GM18868 (cell line): ENCODE measurements around the gene CFAP92.
"Not testable (repeated sequence)": the region's sequence is repeated elsewhere in the genome, so short reads cannot be mapped to it uniquely, and the experiment has no call there.

Source experiments
- ATAC-seq: cut with Tn5 transposase; IDR thresholded peaks from one replicate; pipeline ENCODE4 v1.9.1; 2021; ENCODE audit warnings: mild to moderate bottlenecking, moderate library complexity; ENCODE audit not compliant: unreplicated experiment

The CFAP92 gene

DNA sequence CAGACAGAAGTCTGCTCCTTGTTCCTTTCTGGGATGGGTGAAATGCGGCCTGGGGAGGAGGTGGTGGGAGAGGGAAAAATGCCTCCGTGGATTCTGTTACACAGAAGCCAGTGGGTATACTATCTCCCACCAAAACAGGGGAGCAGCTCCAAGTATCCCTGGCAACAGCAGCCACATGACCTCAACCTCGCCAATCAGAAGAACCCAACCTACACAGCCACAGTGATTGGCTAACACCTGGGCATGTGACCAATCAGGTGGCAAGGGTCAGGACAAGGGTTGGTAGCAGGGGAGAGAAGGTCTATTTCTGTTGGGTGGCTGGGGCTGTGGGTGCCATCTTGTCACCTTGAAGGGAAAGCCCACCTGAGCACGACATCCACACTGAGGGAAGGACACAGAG lies 123.5 kb downstream of the CFAP92 start:
- no peak for ATAC-seq

DNA sequence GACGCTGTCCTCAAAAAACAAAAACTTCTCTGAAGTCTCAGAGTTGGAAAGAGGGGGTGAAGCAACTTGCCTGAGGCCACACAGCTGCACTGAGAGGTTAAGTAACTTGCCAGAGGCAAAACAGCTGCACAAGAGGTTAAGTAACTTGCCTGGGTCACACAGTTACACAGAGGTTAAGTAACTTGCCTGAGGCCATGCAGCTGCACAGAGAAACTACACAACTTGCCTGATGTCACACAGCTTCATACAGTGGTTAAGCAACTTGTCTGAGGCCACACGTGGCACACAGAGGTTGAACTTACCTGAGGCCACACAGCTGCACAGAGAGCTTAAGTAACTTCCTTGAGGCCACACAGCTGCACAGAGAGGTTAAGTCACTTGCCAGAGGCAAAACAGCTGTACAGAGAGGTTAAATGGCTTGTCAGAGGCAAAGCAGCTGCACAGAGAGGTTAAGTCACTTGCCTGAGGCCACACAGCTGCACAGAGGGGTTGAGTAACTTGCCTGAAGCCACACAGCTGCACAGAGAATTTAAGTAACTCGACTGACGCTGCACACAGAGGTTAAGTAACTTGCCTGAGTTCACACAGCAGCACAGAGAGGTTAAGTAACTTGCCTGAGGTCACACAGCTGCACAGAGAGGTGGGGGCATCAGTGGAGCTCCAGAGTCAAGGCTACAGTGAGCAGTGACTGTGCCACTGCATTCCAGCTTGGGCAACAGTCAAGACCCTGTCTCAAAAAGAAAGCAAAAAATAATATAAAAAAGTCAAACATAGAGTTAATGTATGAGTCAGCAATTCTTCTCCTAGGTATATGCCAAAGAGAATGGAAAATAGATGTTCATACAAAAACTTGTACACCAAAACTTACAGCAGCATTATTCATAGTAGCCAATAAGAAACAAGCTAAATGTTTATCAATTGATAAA lies 126.4 kb downstream of the CFAP92 start:
- ATAC-seq: no peak

DNA sequence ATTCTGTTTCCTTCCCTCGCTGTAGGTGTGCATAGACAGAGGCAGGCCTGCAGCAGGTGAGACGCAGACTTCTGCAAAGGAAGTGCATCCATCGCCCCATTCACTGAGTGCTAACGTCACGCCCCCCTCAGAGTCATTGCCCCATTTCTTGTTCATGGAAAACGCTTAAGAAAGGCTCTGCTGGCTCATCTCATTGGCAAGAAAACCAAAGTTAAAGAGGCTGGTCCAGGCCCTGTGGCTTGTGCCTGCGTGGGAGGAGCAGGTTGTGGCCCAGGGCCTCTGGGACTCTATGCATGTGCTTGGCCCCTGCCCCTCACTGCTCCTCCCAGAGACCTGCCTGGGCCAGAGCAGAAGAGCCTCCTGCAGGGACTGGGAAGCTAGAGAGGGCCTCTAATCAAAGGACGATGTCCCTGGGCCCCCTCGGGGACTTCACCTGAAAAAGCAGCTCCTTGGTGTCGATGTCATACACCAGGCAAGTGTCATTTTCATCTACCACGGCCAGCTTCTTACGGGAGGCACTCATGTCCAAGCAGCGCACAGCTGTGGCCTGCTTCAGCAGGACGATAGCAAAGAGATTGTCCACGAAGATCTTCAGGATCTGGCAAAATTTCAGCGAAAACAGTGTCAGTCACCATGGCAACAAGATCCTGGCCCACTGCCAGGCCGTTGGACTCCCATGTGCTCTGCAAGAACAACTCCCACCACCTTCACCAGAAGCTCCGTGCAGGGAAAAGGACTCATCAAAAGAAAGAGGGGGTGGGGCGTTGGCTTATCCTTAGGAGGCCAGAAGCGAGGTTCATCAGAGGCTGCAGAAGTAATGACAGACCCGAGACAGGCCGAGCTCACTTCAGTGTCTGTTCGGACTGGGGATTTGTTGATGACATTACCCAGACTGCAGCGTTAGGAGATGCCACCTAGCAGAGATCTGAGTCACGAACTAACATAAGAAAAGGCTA lies 128.7 kb downstream of the CFAP92 start:
- not testable (repeated sequence) for ATAC-seq

DNA sequence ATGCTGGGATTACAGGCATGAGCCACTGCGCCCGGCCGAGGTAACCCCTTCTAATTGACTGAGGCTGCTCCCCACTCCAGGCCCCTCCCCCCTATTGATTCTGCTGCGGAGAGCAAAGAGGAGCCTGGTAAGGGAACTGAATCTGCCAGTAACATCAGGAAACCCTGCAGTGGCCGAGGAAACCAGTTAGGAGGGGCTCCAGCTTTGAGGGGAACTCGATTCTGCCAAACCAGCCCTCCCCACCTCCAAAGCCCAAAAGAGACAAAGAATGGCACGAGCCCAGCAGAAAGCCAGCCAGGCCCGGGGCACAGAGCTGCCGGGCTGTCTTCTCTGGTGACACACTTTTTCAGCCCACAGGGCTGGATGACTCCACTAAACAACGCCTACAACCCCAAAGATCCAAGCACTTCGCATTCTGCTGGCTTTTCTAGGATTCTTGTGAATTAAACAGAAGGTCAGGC lies 129.5 kb downstream of the CFAP92 start:
- ATAC-seq: no peak

DNA sequence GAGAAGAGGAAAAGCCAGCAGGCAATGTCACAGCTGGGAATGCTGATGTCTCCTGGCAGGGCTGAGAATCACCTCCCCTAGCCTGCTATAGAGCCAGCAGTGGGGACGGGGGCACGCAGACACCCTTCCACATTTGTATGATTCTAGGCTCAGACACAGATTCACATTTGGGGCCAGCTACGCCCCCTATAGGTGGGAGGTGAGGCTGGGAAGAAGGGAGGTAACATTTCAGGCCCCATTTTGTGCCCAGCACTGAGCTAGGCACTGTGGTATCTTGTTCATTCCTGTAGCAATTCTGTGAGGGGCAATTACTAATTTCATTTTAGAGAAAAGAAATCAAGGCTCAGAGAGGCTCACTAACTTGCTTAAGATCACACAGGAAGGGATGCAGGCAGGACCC lies 130.3 kb downstream of the CFAP92 start:
- ATAC-seq: no peak

DNA sequence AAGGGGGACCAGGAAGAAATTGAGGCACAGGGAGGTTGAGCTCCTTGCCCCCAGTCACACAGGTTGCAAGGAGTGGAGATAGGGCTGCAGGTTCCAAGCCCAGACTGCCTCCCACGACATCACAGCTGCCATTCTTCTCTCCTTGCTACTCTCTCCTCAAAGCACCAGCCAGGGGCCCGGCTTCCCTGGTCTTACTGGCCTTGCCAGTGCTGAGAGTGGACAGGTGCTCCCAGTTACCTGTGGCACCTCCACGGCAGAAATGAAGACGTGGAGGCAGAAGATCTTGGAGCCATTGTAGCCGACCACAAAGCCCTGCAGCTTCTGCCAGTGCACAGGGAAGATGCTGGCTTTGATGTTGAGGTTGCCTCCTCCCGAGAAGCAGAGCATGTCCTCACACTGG lies 132.4 kb downstream of the CFAP92 start:
- ATAC-seq: no peak
